Tibial artery (tissue), 4 donors: ENCODE data around the gene SYT8.

ENCODE experiments used
- DNase-seq, 2 donors: peaks; one replicate each; pipeline ENCODE4 v3.0.0-alpha.2; 2019
- H3K27ac ChIP-seq, 2 donors: fragments of 200-600 bp; sonication (generic) in 1 of 2; 1 replicate in 1 of 2; 2 replicates in 1 of 2; pipeline ENCODE4 v1.5.1; 2018 to 2019; ENCODE audit warnings: mild to moderate bottlenecking in 1 of 2
- H3K27me3 ChIP-seq, 2 donors: fragments of 200-600 bp; sonication (generic) in 1 of 2; one replicate each; pipeline versions ENCODE4 v1.5.1 to v1.6.0; 2016 to 2019
- H3K36me3 ChIP-seq, 3 donors: fragments of 200-600 bp; sonication (generic) in 2 of 3; one replicate each; pipeline ENCODE4 v1.5.1; 2016 to 2019; ENCODE audit warnings: mild to moderate bottlenecking in 2 of 3
- H3K4me1 ChIP-seq, 4 donors: fragments of 200-600 bp; sonication (generic) in 2 of 4; 1 replicate in 3 of 4; 2 replicates in 1 of 4; pipeline ENCODE4 v1.5.1; 2016 to 2019
- H3K4me3 ChIP-seq, 2 donors: fragments of 200-600 bp; sonication (generic) in 1 of 2; 1 replicate in 1 of 2; 2 replicates in 1 of 2; pipeline ENCODE4 v1.5.1; 2018 to 2019; ENCODE audit warnings: mild to moderate bottlenecking in 2 of 2
- H3K9me3 ChIP-seq, 3 donors: fragments of 200-600 bp; sonication (generic) in 1 of 3; one replicate each; pipeline ENCODE4 v1.5.1; 2016 to 2019
- CTCF ChIP-seq, 2 experiments: fragments of 200-600 bp in 1 of 2; fragments of 450-650 bp in 1 of 2; IDR thresholded peaks; one replicate each; pipeline ENCODE4 v1.5.1; 2017 to 2019; ENCODE audit warnings: antibody characterized with exemption in 2 of 2, mild to moderate bottlenecking in 1 of 2, moderate library complexity in 1 of 2
- intact Hi-C: fragments of 100-400 bp; cut with DNase I; formaldehyde crosslinking; loops from one replicate; pipeline ENCODE4 v1.15.0; 2023; ENCODE audit warnings: low total_unique reads

The SYT8 gene

GRCh38 chr11:1839204-1839923, 4.6 kb downstream of the SYT8 start:
- Histone ChIP-seq H3K4me3 (no peak overlapping the region), H3K36me3 (no peaks in the 10 kb centered on the region), H3K27ac (no peak overlapping the region), H3K9me3 (no peaks in the 10 kb centered on the region), H3K4me1 (peaks cover 0 to 16% (median 2%) of the 10 kb centered on the region in 4 donors), H3K27me3 (peaks cover 0 to 5% of the 10 kb centered on the region in 2 donors)
- intact Hi-C loops = loop anchor here (5.0 kb wide), 2 partner anchors 38 to 313 kb away; no protein-coding TSS in a partner anchor
- TF ChIP-seq CTCF (IDR thresholded peaks at IDR 0.05) = no peak
- DNase-seq = no peak

GRCh38 chr11:1839924-1840779, 5.4 kb downstream of the SYT8 start:
- peak in 1 of 2 donors; percentile 70 for DNase-seq
- Histone ChIP-seq H3K4me1 (peaks cover 0 to 11% (median 2%) of the 10 kb centered on the region in 4 donors), H3K36me3 (no peaks in the 10 kb centered on the region), H3K27me3 (peaks cover 0 to 5% of the 10 kb centered on the region in 2 donors), H3K4me3 (no peak overlapping the region), H3K9me3 (no peaks in the 10 kb centered on the region), H3K27ac (no peak overlapping the region)
- intact Hi-C loops = loop anchor here (2.0 to 5.0 kb wide), 3 partner anchors 37 to 312 kb away; no protein-coding TSS in a partner anchor
- no peak for TF ChIP-seq CTCF (IDR thresholded peaks at IDR 0.05)

GRCh38 chr11:1840780-1841480, 6.1 kb downstream of the SYT8 start:
- Histone ChIP-seq H3K27me3 (no peaks in the 10 kb centered on the region), H3K9me3 (no peaks in the 10 kb centered on the region), H3K27ac (no peak overlapping the region), H3K4me3 (no peak overlapping the region), H3K4me1 (peaks cover 0 to 9% (median 2%) of the 10 kb centered on the region in 4 donors), H3K36me3 (no peaks in the 10 kb centered on the region)
- intact Hi-C loops = loop anchor here (2.0 kb wide), 1 partner anchor 46 kb away; no protein-coding TSS in a partner anchor
- TF ChIP-seq CTCF (IDR thresholded peaks at IDR 0.05) = no peak
- DNase-seq = no peak

- DNase-seq = no peak
- Histone ChIP-seq H3K4me1 (peaks cover 0 to 9% (median 2%) of the 10 kb centered on the region in 4 donors), H3K4me3 (no peak overlapping the region), H3K36me3 (no peaks in the 10 kb centered on the region), H3K27ac (no peak overlapping the region), H3K9me3 (no peaks in the 10 kb centered on the region), H3K27me3 (no peaks in the 10 kb centered on the region)
- TF ChIP-seq CTCF (IDR thresholded peaks at IDR 0.05) = no peak
- intact Hi-C loops = loop anchor here (2.0 kb wide), 1 partner anchor 45 kb away; no protein-coding TSS in a partner anchor
Observed at GRCh38 chr11:1841511-1842148, 6.8 kb downstream of the SYT8 start.
